DND-41 (cell line): ENCODE measurements around the gene THRA.
A peak's percentile ranks its signal among the peaks of the same experiment; 100 is the strongest.

Source experiments
- EZH2 ChIP-seq: IDR thresholded peaks from 3 replicates; pipeline ENCODE4 v1.6.1; 2012; ENCODE audit warnings: borderline replicate concordance, low read depth, mild to moderate bottlenecking, moderate library complexity, low read length, inconsistent platforms; ENCODE audit not compliant: severe bottlenecking
- TF ChIP-seq, protein P1 (sequence below): IDR thresholded peaks from 2 replicates; pipeline ENCODE4 v1.5.1; 2012; ENCODE audit warnings: borderline replicate concordance, low read length, moderate library complexity, mild to moderate bottlenecking; ENCODE audit not compliant: poor library complexity, severe bottlenecking; ENCODE audit errors: extremely low read depth

GRCh38 chr17:40075201-40075941 is 12.6 kb downstream of the THRA start:
- TF ChIP-seq, protein P1, sequence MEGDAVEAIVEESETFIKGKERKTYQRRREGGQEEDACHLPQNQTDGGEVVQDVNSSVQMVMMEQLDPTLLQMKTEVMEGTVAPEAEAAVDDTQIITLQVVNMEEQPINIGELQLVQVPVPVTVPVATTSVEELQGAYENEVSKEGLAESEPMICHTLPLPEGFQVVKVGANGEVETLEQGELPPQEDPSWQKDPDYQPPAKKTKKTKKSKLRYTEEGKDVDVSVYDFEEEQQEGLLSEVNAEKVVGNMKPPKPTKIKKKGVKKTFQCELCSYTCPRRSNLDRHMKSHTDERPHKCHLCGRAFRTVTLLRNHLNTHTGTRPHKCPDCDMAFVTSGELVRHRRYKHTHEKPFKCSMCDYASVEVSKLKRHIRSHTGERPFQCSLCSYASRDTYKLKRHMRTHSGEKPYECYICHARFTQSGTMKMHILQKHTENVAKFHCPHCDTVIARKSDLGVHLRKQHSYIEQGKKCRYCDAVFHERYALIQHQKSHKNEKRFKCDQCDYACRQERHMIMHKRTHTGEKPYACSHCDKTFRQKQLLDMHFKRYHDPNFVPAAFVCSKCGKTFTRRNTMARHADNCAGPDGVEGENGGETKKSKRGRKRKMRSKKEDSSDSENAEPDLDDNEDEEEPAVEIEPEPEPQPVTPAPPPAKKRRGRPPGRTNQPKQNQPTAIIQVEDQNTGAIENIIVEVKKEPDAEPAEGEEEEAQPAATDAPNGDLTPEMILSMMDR: peak; percentile 91
- TF ChIP-seq EZH2: no peak
